ENCODE measurements around the gene MAGI2. TPM values are rescaled to one million over a fixed set of nuclear protein-coding genes. Genes with fewer than 3 reads are reported as not detected.

Gene MAGI2
- total and polyA plus RNA-seq, 8 donors = 1.3 to 4.0 (median 2.0) TPM

DNA sequence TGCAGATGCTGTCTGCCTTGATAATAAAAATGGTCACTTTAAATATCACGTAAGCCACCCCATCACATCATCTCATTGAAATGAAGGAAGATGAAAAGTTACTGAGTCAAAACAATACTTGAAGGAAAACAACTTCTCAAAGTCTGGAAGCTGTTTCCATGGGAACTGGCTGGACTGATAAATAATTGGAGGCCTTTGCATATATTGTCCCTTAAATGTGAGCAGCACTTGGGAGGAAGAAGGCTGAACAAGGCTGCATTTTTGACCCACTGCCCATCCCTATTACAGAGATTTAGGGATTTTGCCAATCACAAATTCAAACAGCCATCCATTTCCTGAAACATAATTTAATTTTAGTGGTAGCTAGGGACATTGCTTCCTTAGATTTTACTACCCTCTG lies 18.2 kb upstream of the MAGI2 start:
- FAIRE-seq (no peak), ATAC-seq (no peak), DNase-seq (no peak)
- intact Hi-C loops (cut with DNase I) = no loop called here
- Histone ChIP-seq H3K36me3 (no peaks in the 10 kb centered on the region), H3K4me3 (no peak overlapping the region), H3K4me1 (no peaks in the 10 kb centered on the region), H3K9me3 (no peaks in the 10 kb centered on the region), H3K27ac (no peak overlapping the region), H3K27me3 (no peaks in the 10 kb centered on the region)
- WGBS, 2 donors = 58 to 88% methylated on average over 1 of the region's 1 CpG
- TF ChIP-seq, protein P1, sequence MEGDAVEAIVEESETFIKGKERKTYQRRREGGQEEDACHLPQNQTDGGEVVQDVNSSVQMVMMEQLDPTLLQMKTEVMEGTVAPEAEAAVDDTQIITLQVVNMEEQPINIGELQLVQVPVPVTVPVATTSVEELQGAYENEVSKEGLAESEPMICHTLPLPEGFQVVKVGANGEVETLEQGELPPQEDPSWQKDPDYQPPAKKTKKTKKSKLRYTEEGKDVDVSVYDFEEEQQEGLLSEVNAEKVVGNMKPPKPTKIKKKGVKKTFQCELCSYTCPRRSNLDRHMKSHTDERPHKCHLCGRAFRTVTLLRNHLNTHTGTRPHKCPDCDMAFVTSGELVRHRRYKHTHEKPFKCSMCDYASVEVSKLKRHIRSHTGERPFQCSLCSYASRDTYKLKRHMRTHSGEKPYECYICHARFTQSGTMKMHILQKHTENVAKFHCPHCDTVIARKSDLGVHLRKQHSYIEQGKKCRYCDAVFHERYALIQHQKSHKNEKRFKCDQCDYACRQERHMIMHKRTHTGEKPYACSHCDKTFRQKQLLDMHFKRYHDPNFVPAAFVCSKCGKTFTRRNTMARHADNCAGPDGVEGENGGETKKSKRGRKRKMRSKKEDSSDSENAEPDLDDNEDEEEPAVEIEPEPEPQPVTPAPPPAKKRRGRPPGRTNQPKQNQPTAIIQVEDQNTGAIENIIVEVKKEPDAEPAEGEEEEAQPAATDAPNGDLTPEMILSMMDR (IDR thresholded peaks at IDR 0.05) = no peak

DNA sequence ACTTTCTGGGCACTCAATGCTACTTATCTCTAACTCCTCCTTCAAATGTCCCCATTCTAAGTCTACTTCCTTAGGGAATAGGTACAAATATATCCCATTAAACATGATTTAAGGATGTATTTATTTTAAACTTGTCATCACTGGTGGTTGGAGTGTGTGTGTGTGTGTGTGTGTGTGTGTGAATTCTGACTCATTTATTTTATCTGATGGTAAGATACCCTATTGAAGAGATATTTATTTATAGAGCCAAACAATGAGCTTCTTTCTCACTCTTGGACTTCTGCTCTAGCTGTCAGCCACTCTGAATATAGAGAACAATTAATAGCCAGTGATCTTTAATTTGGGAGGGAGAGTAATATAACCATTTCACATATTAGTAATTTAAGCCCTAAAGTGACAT lies 17.8 kb upstream of the MAGI2 start:
- intact Hi-C loops (cut with DNase I) = no loop called here
- H3K27me3 ChIP-seq = no peaks in the 10 kb centered on the region
- TF ChIP-seq, protein P1 (IDR thresholded peaks at IDR 0.05) = no peak
- no peak for FAIRE-seq
- no peak overlapping the region for H3K4me3 ChIP-seq
- no peak overlapping the region for H3K27ac ChIP-seq
- DNase-seq = no peak
- H3K36me3 ChIP-seq = no peaks in the 10 kb centered on the region
- no peaks in the 10 kb centered on the region for H3K4me1 ChIP-seq
- H3K9me3 ChIP-seq = no peaks in the 10 kb centered on the region
- no peak for ATAC-seq

DNA sequence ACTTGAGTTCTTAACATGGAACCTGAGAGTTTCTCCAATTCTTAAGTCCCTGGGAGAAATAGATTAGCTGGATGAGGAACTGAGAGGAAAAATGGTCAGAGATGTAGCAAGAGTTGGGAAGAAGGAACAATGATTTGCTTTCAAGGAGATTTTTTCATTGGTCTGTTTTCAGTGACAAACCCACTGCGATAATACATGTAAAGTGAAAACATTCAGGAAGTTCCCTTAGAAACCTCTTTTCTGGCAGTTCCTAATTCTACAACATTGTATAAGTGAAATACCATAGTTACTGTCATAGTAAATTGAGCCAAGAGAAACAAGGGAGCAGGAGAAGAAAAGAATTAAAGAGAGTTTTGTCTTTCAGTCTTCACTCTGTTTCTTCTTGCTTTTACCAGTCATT lies 12.1 kb upstream of the MAGI2 start:
- no peaks in the 10 kb centered on the region for H3K27me3 ChIP-seq
- no peaks in the 10 kb centered on the region for H3K36me3 ChIP-seq
- FAIRE-seq = no peak
- intact Hi-C loops (cut with DNase I) = no loop called here
- no peak for DNase-seq
- TF ChIP-seq, protein P1 (IDR thresholded peaks at IDR 0.05) = no peak
- no peaks in the 10 kb centered on the region for H3K9me3 ChIP-seq
- no peak overlapping the region for H3K4me3 ChIP-seq
- H3K4me1 ChIP-seq = no peaks in the 10 kb centered on the region
- ATAC-seq = no peak
- H3K27ac ChIP-seq = no peak overlapping the region
- 84 to 90% methylated on average over 1 of the region's 1 CpG for WGBS, 2 donors

DNA sequence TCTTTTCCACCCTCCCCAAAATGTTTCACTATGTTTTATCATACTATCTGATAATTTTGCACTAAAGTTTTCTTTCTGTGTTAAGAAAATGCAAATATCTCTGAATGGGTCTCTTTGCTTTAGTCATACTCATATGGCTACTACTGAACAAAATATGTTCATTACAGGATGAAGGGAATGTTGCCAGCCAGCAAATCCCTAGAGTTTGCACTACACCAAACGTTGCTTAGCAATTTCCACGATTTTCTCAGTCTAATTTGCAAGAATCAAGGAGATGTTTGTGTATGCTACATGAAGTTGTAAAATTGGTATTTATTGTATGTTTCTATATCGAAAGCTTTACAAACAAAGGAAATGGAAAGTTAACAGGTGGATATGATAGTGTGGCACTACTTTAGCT lies 10.6 kb upstream of the MAGI2 start:
- no peak for ATAC-seq
- no peaks in the 10 kb centered on the region for H3K27me3 ChIP-seq
- H3K36me3 ChIP-seq = no peaks in the 10 kb centered on the region
- WGBS, 2 donors = 40 to 45% methylated on average over 3 of the region's 3 CpGs
- DNase-seq = no peak
- H3K9me3 ChIP-seq = no peaks in the 10 kb centered on the region
- intact Hi-C loops (cut with DNase I) = no loop called here
- no peak overlapping the region for H3K27ac ChIP-seq
- FAIRE-seq = no peak
- TF ChIP-seq, protein P1 (IDR thresholded peaks at IDR 0.05) = no peak
- no peak overlapping the region for H3K4me3 ChIP-seq
- H3K4me1 ChIP-seq = no peaks in the 10 kb centered on the region

DNA sequence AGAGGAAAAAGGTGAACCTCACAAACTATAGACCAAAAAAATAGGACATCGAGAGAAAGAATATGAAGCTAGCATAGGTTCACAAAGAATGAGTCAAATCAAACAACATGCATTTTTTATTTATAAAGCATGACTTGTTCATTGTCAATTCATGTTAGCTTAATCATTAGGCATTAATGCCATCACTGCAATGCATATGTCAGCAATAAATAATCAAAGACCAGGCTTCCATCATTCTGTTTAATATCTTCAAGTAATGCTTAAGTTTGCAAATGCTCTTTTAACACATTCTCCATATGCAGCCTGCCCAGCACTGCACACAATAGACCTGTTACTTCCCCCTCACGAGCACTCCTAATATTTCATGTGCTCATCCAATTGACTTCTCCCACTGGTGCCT lies 8.9 kb upstream of the MAGI2 start:
- Histone ChIP-seq H3K9me3 (no peaks in the 10 kb centered on the region), H3K36me3 (no peaks in the 10 kb centered on the region), H3K27ac (no peak overlapping the region), H3K27me3 (no peaks in the 10 kb centered on the region), H3K4me1 (no peaks in the 10 kb centered on the region), H3K4me3 (no peak overlapping the region)
- 70 to 78% methylated on average over 2 of the region's 2 CpGs for WGBS, 2 donors
- DNase-seq (no peak), ATAC-seq (no peak), FAIRE-seq (no peak)
- TF ChIP-seq, protein P1 (IDR thresholded peaks at IDR 0.05) = no peak
- intact Hi-C loops (cut with DNase I) = no loop called here

Measured in pancreas (tissue), 10 donors.